ENCODE data around the gene PCARE.

PCARE gene

DNA sequence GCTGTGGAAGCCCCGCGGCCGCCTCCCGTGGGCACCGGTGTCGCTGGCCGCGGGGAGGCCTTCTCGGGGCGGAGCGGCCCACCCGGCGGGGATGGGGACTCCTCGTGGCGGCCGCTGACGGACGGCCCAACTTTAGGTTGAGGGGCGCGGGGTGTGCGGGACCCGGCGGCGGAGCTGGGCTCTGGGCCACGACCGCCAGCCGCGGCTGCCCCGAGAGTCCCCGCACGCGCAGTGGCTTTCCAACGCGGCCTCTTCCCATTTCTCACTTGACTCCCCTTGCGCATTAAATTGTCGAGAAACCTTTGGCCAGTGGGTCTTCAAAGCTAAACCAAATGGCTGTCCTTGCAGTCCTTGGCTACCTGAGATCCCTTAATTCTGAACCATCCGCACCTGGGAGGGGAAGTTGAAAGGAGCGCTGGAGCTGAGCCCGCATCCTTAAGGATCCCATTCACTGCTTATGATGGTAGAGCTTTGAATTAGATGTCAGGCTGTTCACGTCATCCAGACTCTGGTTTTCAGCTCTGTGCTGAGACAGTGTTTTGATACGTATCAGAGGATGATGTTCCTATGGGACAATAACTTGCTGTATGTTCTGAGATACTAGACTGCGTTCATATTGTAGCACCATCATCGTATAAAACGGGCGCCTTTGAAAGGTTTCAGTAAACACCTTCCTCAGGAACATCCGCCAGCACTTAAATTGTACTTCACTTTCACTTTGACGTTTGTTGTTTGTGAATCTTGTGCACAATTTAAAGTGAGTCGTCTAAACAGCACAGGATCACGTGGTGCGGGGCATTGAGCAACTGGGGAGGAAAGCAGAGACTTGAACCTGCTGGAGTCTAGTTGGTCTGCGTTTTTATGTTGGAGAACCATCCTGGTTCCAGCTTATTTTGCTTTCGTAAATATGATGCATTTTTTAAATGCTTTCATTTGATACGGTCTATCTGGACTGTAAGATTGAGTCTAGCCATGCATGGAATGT, 41.8 kb upstream of the PCARE start (continued):
- TF ChIP-seq, protein P1, sequence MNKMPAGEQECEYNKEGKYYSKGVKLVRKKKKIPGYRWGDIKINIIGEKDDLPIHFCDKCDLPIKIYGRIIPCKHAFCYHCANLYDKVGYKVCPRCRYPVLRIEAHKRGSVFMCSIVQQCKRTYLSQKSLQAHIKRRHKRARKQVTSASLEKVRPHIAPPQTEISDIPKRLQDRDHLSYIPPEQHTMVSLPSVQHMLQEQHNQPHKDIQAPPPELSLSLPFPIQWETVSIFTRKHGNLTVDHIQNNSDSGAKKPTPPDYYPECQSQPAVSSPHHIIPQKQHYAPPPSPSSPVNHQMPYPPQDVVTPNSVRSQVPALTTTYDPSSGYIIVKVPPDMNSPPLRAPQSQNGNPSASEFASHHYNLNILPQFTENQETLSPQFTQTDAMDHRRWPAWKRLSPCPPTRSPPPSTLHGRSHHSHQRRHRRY (tag by site-specific recombination; IDR thresholded peaks at IDR 0.05), result no peak

DNA sequence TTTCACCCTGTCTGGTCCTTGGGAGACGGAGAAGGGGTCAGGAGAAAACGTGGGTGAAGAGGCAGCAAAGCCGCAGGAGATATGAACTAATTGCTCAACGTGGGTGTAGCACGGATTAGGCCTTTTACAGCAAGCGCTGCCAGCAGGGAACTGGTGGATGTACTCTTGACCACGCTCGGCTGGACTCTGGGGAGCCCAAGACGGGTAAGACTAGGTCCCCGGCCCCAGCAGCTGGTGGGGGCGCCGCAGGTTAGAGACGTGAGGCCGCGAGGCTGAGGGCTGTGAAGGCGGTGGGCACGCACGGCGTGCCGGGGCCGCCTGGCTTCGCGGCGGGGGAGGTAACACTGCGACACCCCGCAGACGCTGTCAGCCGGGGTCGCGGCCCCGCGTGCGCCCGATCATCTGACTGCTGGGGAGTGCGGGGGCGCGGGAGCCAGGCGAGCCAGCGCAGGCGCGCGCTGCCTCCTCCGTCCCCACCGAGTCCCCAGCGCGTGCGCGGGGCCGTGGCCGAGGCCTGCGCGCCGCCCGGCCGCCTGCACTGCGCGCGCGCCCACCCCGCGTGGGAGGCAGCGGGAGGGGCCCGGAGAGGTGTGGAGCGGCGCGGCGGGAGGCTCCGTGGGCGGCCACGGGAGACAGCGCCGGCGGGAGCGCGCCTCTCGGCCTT, 40.8 kb upstream of the PCARE start, which contains the start of gene CLIP4:
Gene CLIP4, plus strand, starts transcription at position 470 of the 664 bp plus-strand sequence. CDS start 5,974 bp downstream, outside the sequence.
- POLR2A ChIA-PET, result interaction anchor here (1.3 kb wide), 1 partner anchor 11 kb away, joined by 4 read pairs; no protein-coding TSS in a partner anchor
- peak within 1 kb of the TSS; percentile 79 for H3K27ac ChIP-seq (ENCODE audit: extremely low read depth, low read depth, low read length)

More for the DNA sequence above, 40.8 kb upstream of the PCARE start, which contains the start of gene CLIP4:
- H3K36me3 ChIP-seq (ENCODE audit: control insufficient read depth in 2 of 2, insufficient read depth in 1 of 2, low read length in 2 of 2), result no peaks in the 10 kb centered on the region
- H3K4me1 ChIP-seq (ENCODE audit: control insufficient read depth, insufficient read depth, low read length), result peaks cover 15% of the 10 kb centered on the region
- CTCF ChIA-PET, result no interaction called here
- peak; percentile 83 for TF ChIP-seq EGR2 (tag by site-specific recombination; IDR thresholded peaks at IDR 0.05; ENCODE audit: low read depth)
- TF ChIP-seq SP3 (tag by site-specific recombination; IDR thresholded peaks at IDR 0.05), result no peak
- TF ChIP-seq GLIS2 (tag by site-specific recombination; IDR thresholded peaks at IDR 0.05), result peak; percentile 69
- peak; percentile 20 for TF ChIP-seq ZNF335 (tag by site-specific recombination; conservative IDR thresholded peaks at IDR 0.05)
- TF ChIP-seq ZBTB17 (tag by site-specific recombination; IDR thresholded peaks at IDR 0.05), result 0 out of 2 replicates have a peak, but pooled peaks have one; percentile 12
- no peak for TF ChIP-seq ZNF596 (tag by site-specific recombination; IDR thresholded peaks at IDR 0.05)
- TF ChIP-seq ZNF510 (tag by site-specific recombination; IDR thresholded peaks at IDR 0.05; ENCODE audit: insufficient replicate concordance), result no peak
- TF ChIP-seq, protein P1 (tag by site-specific recombination; IDR thresholded peaks at IDR 0.05), result no peak
- TF ChIP-seq, protein P2, sequence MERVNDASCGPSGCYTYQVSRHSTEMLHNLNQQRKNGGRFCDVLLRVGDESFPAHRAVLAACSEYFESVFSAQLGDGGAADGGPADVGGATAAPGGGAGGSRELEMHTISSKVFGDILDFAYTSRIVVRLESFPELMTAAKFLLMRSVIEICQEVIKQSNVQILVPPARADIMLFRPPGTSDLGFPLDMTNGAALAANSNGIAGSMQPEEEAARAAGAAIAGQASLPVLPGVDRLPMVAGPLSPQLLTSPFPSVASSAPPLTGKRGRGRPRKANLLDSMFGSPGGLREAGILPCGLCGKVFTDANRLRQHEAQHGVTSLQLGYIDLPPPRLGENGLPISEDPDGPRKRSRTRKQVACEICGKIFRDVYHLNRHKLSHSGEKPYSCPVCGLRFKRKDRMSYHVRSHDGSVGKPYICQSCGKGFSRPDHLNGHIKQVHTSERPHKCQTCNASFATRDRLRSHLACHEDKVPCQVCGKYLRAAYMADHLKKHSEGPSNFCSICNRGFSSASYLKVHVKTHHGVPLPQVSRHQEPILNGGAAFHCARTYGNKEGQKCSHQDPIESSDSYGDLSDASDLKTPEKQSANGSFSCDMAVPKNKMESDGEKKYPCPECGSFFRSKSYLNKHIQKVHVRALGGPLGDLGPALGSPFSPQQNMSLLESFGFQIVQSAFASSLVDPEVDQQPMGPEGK (tag by site-specific recombination; IDR thresholded peaks at IDR 0.05), result peak; percentile 69
- TF ChIP-seq ZFHX2 (tag by site-specific recombination; conservative IDR thresholded peaks at IDR 0.05), result peak; percentile 92
- TF ChIP-seq, protein P3, sequence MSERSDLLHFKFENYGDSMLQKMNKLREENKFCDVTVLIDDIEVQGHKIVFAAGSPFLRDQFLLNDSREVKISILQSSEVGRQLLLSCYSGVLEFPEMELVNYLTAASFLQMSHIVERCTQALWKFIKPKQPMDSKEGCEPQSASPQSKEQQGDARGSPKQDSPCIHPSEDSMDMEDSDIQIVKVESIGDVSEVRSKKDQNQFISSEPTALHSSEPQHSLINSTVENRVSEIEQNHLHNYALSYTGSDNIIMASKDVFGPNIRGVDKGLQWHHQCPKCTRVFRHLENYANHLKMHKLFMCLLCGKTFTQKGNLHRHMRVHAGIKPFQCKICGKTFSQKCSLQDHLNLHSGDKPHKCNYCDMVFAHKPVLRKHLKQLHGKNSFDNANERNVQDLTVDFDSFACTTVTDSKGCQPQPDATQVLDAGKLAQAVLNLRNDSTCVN (tag by site-specific recombination; optimal IDR thresholded peaks at IDR 0.05), result peak; percentile 70
- no peak for TF ChIP-seq ZNF768 (tag by site-specific recombination; IDR thresholded peaks at IDR 0.05)
- no peak for TF ChIP-seq ZNF629 (tag by site-specific recombination; IDR thresholded peaks at IDR 0.05)
- TF ChIP-seq, protein P4, sequence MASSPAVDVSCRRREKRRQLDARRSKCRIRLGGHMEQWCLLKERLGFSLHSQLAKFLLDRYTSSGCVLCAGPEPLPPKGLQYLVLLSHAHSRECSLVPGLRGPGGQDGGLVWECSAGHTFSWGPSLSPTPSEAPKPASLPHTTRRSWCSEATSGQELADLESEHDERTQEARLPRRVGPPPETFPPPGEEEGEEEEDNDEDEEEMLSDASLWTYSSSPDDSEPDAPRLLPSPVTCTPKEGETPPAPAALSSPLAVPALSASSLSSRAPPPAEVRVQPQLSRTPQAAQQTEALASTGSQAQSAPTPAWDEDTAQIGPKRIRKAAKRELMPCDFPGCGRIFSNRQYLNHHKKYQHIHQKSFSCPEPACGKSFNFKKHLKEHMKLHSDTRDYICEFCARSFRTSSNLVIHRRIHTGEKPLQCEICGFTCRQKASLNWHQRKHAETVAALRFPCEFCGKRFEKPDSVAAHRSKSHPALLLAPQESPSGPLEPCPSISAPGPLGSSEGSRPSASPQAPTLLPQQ (tag by site-specific recombination; IDR thresholded peaks at IDR 0.05), result 0 out of 2 replicates have a peak, but pooled peaks have one; percentile 24
- TF ChIP-seq ZIC2 (tag by site-specific recombination; IDR thresholded peaks at IDR 0.05), result peak; percentile 80
- TF ChIP-seq GLIS1 (tag by site-specific recombination; IDR thresholded peaks at IDR 0.05), result peak; percentile 78
- TF ChIP-seq, protein P5, sequence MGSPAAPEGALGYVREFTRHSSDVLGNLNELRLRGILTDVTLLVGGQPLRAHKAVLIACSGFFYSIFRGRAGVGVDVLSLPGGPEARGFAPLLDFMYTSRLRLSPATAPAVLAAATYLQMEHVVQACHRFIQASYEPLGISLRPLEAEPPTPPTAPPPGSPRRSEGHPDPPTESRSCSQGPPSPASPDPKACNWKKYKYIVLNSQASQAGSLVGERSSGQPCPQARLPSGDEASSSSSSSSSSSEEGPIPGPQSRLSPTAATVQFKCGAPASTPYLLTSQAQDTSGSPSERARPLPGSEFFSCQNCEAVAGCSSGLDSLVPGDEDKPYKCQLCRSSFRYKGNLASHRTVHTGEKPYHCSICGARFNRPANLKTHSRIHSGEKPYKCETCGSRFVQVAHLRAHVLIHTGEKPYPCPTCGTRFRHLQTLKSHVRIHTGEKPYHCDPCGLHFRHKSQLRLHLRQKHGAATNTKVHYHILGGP (tag by site-specific recombination; IDR thresholded peaks at IDR 0.05), result no peak
- TF ChIP-seq, protein P6, sequence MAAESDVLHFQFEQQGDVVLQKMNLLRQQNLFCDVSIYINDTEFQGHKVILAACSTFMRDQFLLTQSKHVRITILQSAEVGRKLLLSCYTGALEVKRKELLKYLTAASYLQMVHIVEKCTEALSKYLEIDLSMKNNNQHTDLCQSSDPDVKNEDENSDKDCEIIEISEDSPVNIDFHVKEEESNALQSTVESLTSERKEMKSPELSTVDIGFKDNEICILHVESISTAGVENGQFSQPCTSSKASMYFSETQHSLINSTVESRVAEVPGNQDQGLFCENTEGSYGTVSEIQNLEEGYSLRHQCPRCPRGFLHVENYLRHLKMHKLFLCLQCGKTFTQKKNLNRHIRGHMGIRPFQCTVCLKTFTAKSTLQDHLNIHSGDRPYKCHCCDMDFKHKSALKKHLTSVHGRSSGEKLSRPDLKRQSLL (tag by site-specific recombination; IDR thresholded peaks at IDR 0.05), result no peak
- TF ChIP-seq SP7 (tag by site-specific recombination; IDR thresholded peaks at IDR 0.05), result 0 out of 2 replicates have a peak, but pooled peaks have one; percentile 15
- no peak for TF ChIP-seq ZNF366 (tag by site-specific recombination; conservative IDR thresholded peaks at IDR 0.05)
- TF ChIP-seq ZNF311 (tag by site-specific recombination; IDR thresholded peaks at IDR 0.05; ENCODE audit: borderline replicate concordance), result no peak
- no peak for TF ChIP-seq ZNF404 (tag by site-specific recombination; IDR thresholded peaks at IDR 0.05)
- no peaks in the 10 kb centered on the region for H3K9me3 ChIP-seq (ENCODE audit: control insufficient read depth, insufficient read depth, low read depth, low read length)
- peak within 1 kb of the TSS; percentile 48 for H3K4me3 ChIP-seq (ENCODE audit: low read depth, low read length)

Data from HEK293 (cell line).